Renal cortex interstitium (tissue), 11 donors: ENCODE data around the gene EEF2K. TPM values are rescaled to one million over a fixed set of nuclear protein-coding genes. Genes with fewer than 3 reads are reported as not detected.

Experiments used
- DNase-seq, 11 donors: peaks; one replicate each; pipeline ENCODE4 v3.0.0-alpha.2; 2013; ENCODE audit warnings: low read depth in 9 of 11, low spot score in 4 of 11; ENCODE audit errors: extremely low read depth in 1 of 11
- polyA plus RNA-seq, 3 donors: library from polyadenylated mRNA; unstranded; fragments of 120-200 nt; gene quantifications; one replicate each; pipeline ENCODE4 v1.2.1, GENCODE V29; 2013; ENCODE audit not compliant: insufficient read length in 3 of 3

Gene EEF2K
- polyA plus RNA-seq, 3 donors = 12.6 to 18.0 (median 12.7) TPM

GRCh38 chr16:22304411-22304810, 98.3 kb downstream of the EEF2K start:
- no peak for DNase-seq

GRCh38 chr16:22306788-22307187, 100.7 kb downstream of the EEF2K start:
- no peak for DNase-seq

GRCh38 chr16:22307838-22308237, 101.8 kb downstream of the EEF2K start:
- no peak for DNase-seq

- no peak for DNase-seq
Observed at GRCh38 chr16:22308824-22309520, 102.9 kb downstream of the EEF2K start.

- DNase-seq = no peak
Observed at GRCh38 chr16:22311520-22311919, 105.4 kb downstream of the EEF2K start.

GRCh38 chr16:22312897-22313781, 107.1 kb downstream of the EEF2K start:
- DNase-seq = no peak

- no peak for DNase-seq
Observed at GRCh38 chr16:22313876-22314470, 107.9 kb downstream of the EEF2K start.

GRCh38 chr16:22314661-22315626, 108.9 kb downstream of the EEF2K start:
- DNase-seq = no peak

GRCh38 chr16:22315979-22316378, 109.9 kb downstream of the EEF2K start:
- no peak for DNase-seq

- DNase-seq = no peak
Observed at GRCh38 chr16:22316411-22316811, 110.3 kb downstream of the EEF2K start.

GRCh38 chr16:22317001-22317530, 111.0 kb downstream of the EEF2K start:
- DNase-seq = no peak

- no peak for DNase-seq
Observed at GRCh38 chr16:22317625-22318024, 111.5 kb downstream of the EEF2K start.

GRCh38 chr16:22318690-22319358, 112.7 kb downstream of the EEF2K start:
- no peak for DNase-seq

GRCh38 chr16:22320572-22321339, 114.7 kb downstream of the EEF2K start:
- no peak for DNase-seq

GRCh38 chr16:22321340-22322001, 115.4 kb downstream of the EEF2K start:
- DNase-seq = peak; percentile 21 to 64 (median 49)

- no peak for DNase-seq
Observed at GRCh38 chr16:22322021-22322471, 116.0 kb downstream of the EEF2K start.

GRCh38 chr16:22322741-22323140, 116.7 kb downstream of the EEF2K start:
- DNase-seq = no peak
